MM.1S (cell line): ENCODE data around the gene PPP1R13B.

Experiments used
- CTCF ChIP-seq: fragments of 300-600 bp; sonication (generic); IDR thresholded peaks from 2 replicates; pipeline ENCODE4 v1.5.1; 2016; ENCODE audit warnings: antibody characterized with exemption, low read length, mixed read lengths
- EZH2 ChIP-seq: fragments of 300-600 bp; sonication (generic); optimal IDR thresholded peaks from 2 replicates; pipeline ENCODE3; 2017; ENCODE audit warnings: low read depth, mild to moderate bottlenecking, antibody characterized with exemption, low read length, mixed read lengths
- EZH2phosphoT487 ChIP-seq: fragments of 300-600 bp; sonication (generic); IDR thresholded peaks from 2 replicates; pipeline ENCODE4 v1.6.1; 2018; ENCODE audit warnings: antibody characterized with exemption, low read length

- TF ChIP-seq CTCF (no peak), EZH2phosphoT487 (no peak), EZH2 (no peak)
Measured at GRCh38 chr14:103725001-103725682, 122.2 kb downstream of the PPP1R13B start.
